Hematopoietic multipotent progenitor cell treated with erythropoietin and hydrocortisone succinate and interleukin-3 and kit ligand, for 8 days (in vitro differentiated cells): ENCODE measurements around the gene RAB3A.

ENCODE experiments used
- DNase-seq: peaks from one replicate; pipeline ENCODE4 v3.0.0-alpha.2; 2015

The RAB3A gene

GRCh38 chr19:18147396-18147795, 56.4 kb downstream of the RAB3A start:
- no peak for DNase-seq
